Keratinocyte (primary cell): ENCODE data around the gene SCD5.

Source experiments
- CTCF ChIP-seq, 3 experiments: IDR thresholded peaks in 1 of 3; conservative IDR thresholded peaks in 1 of 3; optimal IDR thresholded peaks in 1 of 3; 2 replicates in 2 of 3; 3 replicates in 1 of 3; pipeline versions ENCODE3 to v1.5.1; 2011; ENCODE audit warnings: low read length in 3 of 3, mild to moderate bottlenecking in 3 of 3, moderate library complexity in 2 of 3, control low read depth in 1 of 3, inconsistent platforms in 1 of 3; ENCODE audit not compliant: insufficient read depth in 2 of 3; ENCODE audit errors: extremely low read depth in 1 of 3
- EZH2 ChIP-seq: IDR thresholded peaks from one replicate; pipeline ENCODE4 v1.6.1; 2012; ENCODE audit warnings: inconsistent platforms, mild to moderate bottlenecking, low read length, moderate library complexity

GRCh38 chr4:82661181-82661992 lies 137.2 kb downstream of the SCD5 start:
- no peak for TF ChIP-seq CTCF (optimal IDR thresholded peaks at IDR 0.05 in 1 of 3, IDR thresholded peaks at IDR 0.05 in 1 of 3, conservative IDR thresholded peaks at IDR 0.05 in 1 of 3; ENCODE audit: extremely low read depth in 1 of 3, insufficient read depth in 2 of 3, low read length in 3 of 3)
- TF ChIP-seq EZH2, result no peak
